Type B pancreatic cell (in vitro differentiated cells): Measurements from ENCODE around the gene TUFT1. TPM values are rescaled to one million over a fixed set of nuclear protein-coding genes. Genes with fewer than 3 reads are reported as not detected.

Experiments used
- DNase-seq: peaks from one replicate; pipeline ENCODE4 v3.0.0; 2021; ENCODE audit warnings: mixed read lengths; ENCODE audit not compliant: unreplicated experiment; ENCODE audit errors: extremely low spot score
- H3K27ac Mint-ChIP-seq: 2 replicates; pipeline ENCODE4 v1.8.0; 2021; ENCODE audit warnings: mild to moderate bottlenecking, mixed read lengths
- H3K27me3 Mint-ChIP-seq: 2 replicates; pipeline ENCODE4 v1.8.0; 2021; ENCODE audit warnings: mixed read lengths
- H3K36me3 Mint-ChIP-seq: 2 replicates; pipeline ENCODE4 v1.8.0; 2021; ENCODE audit warnings: mixed read lengths
- H3K4me1 Mint-ChIP-seq: one replicate; pipeline ENCODE4 v1.8.0; 2021; ENCODE audit warnings: mixed read lengths; ENCODE audit not compliant: unreplicated experiment
- H3K4me3 Mint-ChIP-seq: 2 replicates; pipeline ENCODE4 v1.8.0; 2021; ENCODE audit warnings: mild to moderate bottlenecking, mixed read lengths
- H3K9me3 Mint-ChIP-seq: 2 replicates; pipeline ENCODE4 v1.8.0; 2021; ENCODE audit warnings: mixed read lengths
- total RNA-seq: library from RNA; stranded (reverse); gene quantifications from 2 replicates; pipeline ENCODE4 v1.2.1, GENCODE V29; 2021; ENCODE audit warnings: low replicate concordance
- TF ChIP-seq, protein P1 (sequence below): fragments of 200-600 bp; sonication (generic); conservative IDR thresholded peaks from 2 replicates; pipeline ENCODE4 v1.5.0; 2021; ENCODE audit warnings: antibody characterized with exemption, mild to moderate bottlenecking

The TUFT1 gene
- total RNA-seq, 1 donor from 2014 or later: 15.5 TPM

DNA sequence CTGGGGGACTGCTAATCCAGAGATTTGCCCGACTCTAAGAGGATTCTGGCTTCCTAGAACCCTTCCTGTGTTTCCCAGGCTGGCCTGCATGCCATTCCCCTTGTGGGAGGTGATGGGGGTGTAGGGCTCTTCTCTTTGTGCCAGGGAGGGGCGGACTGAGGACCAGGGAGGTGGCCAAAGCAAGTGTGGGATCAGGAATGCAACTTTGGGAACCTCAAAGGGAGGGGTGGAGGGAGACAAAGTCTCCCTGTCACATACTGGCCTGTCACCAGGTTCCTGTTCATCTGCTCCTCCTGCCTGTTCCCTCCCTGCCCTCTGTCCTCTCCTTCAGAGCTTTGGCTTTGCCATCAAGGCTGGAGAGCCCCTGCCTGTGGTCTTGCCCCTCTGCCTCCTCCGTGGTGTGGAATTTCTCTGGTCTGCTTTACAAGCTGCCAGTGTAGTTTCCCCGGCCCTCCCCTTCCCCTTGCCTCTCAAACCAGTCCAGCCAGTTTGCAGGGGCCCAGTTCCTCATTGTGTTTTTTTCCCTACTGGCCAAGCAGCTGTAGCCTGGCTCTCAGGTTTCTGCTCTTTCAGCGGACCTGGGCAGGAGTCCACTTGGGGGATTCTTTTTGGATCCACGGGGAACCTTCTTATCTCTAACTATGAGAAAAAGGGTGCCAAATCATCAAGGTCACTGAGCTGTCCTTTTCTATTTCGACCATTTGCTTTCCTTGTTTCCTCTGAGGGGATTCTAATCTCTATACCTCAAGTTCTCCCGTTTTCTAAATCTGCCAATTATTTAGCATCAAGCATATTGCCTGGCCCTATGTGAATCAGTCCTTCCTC lies 27.1 kb upstream of the TUFT1 start:
- peaks cover 30% of the 10 kb centered on the region for H3K4me1 Mint-ChIP-seq
- H3K27me3 Mint-ChIP-seq: peaks cover 12% of the 10 kb centered on the region
- H3K27ac Mint-ChIP-seq: peak overlapping the region; percentile 99
- H3K9me3 Mint-ChIP-seq: no peaks in the 10 kb centered on the region
- H3K36me3 Mint-ChIP-seq: no peaks in the 10 kb centered on the region
- H3K4me3 Mint-ChIP-seq: peak overlapping the region; percentile 92
- TF ChIP-seq, protein P1, sequence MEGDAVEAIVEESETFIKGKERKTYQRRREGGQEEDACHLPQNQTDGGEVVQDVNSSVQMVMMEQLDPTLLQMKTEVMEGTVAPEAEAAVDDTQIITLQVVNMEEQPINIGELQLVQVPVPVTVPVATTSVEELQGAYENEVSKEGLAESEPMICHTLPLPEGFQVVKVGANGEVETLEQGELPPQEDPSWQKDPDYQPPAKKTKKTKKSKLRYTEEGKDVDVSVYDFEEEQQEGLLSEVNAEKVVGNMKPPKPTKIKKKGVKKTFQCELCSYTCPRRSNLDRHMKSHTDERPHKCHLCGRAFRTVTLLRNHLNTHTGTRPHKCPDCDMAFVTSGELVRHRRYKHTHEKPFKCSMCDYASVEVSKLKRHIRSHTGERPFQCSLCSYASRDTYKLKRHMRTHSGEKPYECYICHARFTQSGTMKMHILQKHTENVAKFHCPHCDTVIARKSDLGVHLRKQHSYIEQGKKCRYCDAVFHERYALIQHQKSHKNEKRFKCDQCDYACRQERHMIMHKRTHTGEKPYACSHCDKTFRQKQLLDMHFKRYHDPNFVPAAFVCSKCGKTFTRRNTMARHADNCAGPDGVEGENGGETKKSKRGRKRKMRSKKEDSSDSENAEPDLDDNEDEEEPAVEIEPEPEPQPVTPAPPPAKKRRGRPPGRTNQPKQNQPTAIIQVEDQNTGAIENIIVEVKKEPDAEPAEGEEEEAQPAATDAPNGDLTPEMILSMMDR: no peak
- peak; percentile 71 for DNase-seq

DNA sequence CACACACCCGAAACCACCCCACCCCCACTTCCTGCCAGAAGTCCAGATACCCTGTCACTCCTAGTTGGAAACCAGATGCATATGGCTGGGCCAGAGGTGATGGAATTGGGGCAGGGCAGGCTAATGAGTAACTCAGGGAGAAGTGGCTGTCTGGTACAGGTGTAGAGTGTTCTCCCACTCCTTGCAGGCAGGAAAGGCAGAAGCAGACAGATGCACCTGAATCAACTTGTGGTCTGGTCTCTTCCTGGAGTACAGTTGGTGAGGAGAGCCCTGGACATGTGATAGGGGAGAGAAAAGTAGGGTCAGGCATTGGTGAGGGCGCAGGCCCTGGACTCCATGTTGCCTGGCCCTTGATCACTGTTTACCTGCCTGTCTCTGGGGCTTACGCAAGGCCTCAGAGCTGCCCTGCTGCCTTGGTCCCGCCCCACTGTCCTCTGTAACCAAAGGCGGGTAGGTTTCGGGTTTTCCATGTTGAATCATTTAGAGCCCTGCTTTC lies 26.4 kb upstream of the TUFT1 start:
- TF ChIP-seq, protein P1: no peak
- Mint-ChIP-seq H3K27ac (peak overlapping the region; percentile 99), H3K4me1 (peaks cover 30% of the 10 kb centered on the region), H3K4me3 (peak overlapping the region; percentile 92), H3K36me3 (no peaks in the 10 kb centered on the region), H3K27me3 (peaks cover 12% of the 10 kb centered on the region), H3K9me3 (no peaks in the 10 kb centered on the region)
- no peak for DNase-seq

DNA sequence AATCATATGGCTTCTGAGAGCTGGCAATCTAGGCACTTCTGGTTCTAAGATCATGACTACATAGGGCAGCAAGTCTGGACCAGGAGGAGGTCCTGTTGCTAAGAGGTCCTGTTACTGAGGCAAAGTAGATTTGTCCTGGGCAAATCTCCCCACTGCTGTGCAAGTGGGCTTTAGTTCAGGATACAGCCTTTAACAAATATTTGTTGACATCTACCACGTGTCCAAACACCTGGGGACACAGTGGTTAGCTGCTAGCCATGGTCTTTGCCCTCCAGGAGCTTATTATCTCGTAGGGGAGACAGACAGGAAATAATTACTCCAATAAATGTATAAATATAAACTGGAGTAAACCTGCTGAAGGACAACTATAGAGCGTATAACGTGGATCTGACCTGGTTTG lies 25.7 kb upstream of the TUFT1 start:
- no peak for DNase-seq
- TF ChIP-seq, protein P1: no peak
- H3K36me3 Mint-ChIP-seq: no peaks in the 10 kb centered on the region
- peak overlapping the region; percentile 99 for H3K27ac Mint-ChIP-seq
- H3K4me3 Mint-ChIP-seq: peak overlapping the region; percentile 92
- H3K9me3 Mint-ChIP-seq: no peaks in the 10 kb centered on the region
- peaks cover 12% of the 10 kb centered on the region for H3K27me3 Mint-ChIP-seq
- peaks cover 30% of the 10 kb centered on the region for H3K4me1 Mint-ChIP-seq

DNA sequence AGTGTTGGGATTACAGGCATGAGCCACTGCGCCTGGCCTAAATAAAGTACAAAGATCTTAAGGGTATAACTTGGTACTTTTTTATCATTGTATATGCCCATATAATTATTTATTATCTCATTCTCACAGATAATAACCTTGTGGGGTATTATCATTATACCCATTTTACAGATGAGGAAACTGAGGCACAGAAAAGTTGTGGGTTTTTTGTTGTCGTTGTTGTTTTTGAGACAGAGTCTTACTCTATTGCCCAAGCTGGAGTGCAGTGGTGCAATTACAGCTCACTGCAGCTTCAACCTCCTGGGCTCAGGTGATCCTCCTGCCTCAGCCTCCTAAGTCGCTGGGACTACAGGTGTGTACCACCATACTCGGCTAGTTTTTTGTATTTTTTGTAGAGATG lies 24.8 kb upstream of the TUFT1 start:
- Mint-ChIP-seq H3K27me3 (peaks cover 12% of the 10 kb centered on the region), H3K36me3 (peaks cover 5% of the 10 kb centered on the region), H3K27ac (peak overlapping the region; percentile 99), H3K9me3 (no peaks in the 10 kb centered on the region), H3K4me1 (peaks cover 32% of the 10 kb centered on the region), H3K4me3 (no peak overlapping the region)
- DNase-seq: no peak
- TF ChIP-seq, protein P1: no peak

DNA sequence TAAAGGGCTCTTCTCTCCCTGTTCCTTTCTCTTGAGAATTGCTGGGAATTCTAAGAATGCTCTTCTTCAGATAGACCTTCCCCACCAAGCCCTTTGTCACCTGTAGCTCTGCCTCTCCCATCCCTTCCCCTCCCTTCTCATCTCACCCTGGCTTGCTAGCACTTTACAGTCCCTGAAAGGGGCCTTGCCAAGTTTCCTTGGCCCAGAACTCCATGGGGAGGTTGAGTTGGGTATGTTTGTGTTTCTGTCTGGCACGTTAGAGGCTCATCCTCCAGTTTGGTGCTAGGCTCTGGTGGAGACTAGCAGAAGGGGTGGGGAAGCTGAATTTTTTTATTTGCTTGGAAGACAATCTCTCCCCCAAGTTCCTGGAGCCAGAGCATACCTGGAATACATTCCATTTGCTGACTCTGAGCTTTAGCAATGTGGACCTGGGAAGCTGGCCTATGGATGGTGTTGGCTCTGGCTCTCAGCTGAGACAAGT lies 24.0 kb upstream of the TUFT1 start:
- DNase-seq: no peak

More for the DNA sequence above, 24.0 kb upstream of the TUFT1 start:
- Mint-ChIP-seq H3K27ac (peak overlapping the region; percentile 99), H3K4me1 (peaks cover 34% of the 10 kb centered on the region), H3K4me3 (peak overlapping the region; percentile 36), H3K36me3 (peaks cover 8% of the 10 kb centered on the region), H3K9me3 (no peaks in the 10 kb centered on the region), H3K27me3 (peaks cover 12% of the 10 kb centered on the region)
- TF ChIP-seq, protein P1: no peak
